GM19328 (cell line): ENCODE data around the gene EIF4E1B.
A peak's percentile ranks its signal among the peaks of the same experiment; 100 is the strongest.

Source experiments
- ATAC-seq: cut with Tn5 transposase; IDR thresholded peaks from one replicate; pipeline ENCODE4 v1.9.1; 2021; ENCODE audit warnings: mild to moderate bottlenecking, moderate library complexity; ENCODE audit not compliant: unreplicated experiment

Gene EIF4E1B

GRCh38 chr5:176644878-176645670 lies 14.6 kb downstream of the EIF4E1B start:
- ATAC-seq, result no peak

GRCh38 chr5:176646049-176646706 lies 15.7 kb downstream of the EIF4E1B start:
- no peak for ATAC-seq

- ATAC-seq, result no peak
These were observed 16.2 kb downstream of the EIF4E1B start for GRCh38 chr5:176646707-176647029.

GRCh38 chr5:176647030-176647842 lies 16.8 kb downstream of the EIF4E1B start, which contains the start of gene TSPAN17:
Gene TSPAN17 (plus strand): TSS chr5:176647484. CDS start chr5:176647616, 132 bp downstream.
- ATAC-seq, result peak; percentile 92

GRCh38 chr5:176647843-176648473 lies 17.5 kb downstream of the EIF4E1B start:
- no peak for ATAC-seq

GRCh38 chr5:176648474-176649194 lies 18.2 kb downstream of the EIF4E1B start:
- ATAC-seq, result no peak

GRCh38 chr5:176650354-176650884 lies 19.9 kb downstream of the EIF4E1B start:
- ATAC-seq, result no peak

- ATAC-seq, result no peak
These were observed 21.1 kb downstream of the EIF4E1B start for GRCh38 chr5:176651472-176651980.

- ATAC-seq, result no peak
These were observed 21.7 kb downstream of the EIF4E1B start for GRCh38 chr5:176652136-176652535.

- ATAC-seq, result no peak
These were observed 23.2 kb downstream of the EIF4E1B start for GRCh38 chr5:176653401-176654385.

- no peak for ATAC-seq
These were observed 24.4 kb downstream of the EIF4E1B start for GRCh38 chr5:176654856-176655255.

- no peak for ATAC-seq
These were observed 26.1 kb downstream of the EIF4E1B start for GRCh38 chr5:176656467-176656990.

GRCh38 chr5:176658007-176658599 lies 27.6 kb downstream of the EIF4E1B start:
- ATAC-seq, result no peak

GRCh38 chr5:176658817-176659511 lies 28.5 kb downstream of the EIF4E1B start:
- ATAC-seq, result no peak

GRCh38 chr5:176659512-176659839 lies 29.0 kb downstream of the EIF4E1B start:
- no peak for ATAC-seq

GRCh38 chr5:176659860-176660461 lies 29.5 kb downstream of the EIF4E1B start:
- no peak for ATAC-seq

- ATAC-seq, result no peak
These were observed 30.0 kb downstream of the EIF4E1B start for GRCh38 chr5:176660530-176660859.
